MM.1S (cell line): ENCODE data around the gene TESK2.

Experiments used
- DNase-seq: peaks from one replicate; pipeline ENCODE4 v3.0.0-alpha.2; 2015
- H2AFZ ChIP-seq: fragments of 300-600 bp; sonication (generic); 2 replicates; pipeline ENCODE4 v1.6.0; 2016; ENCODE audit warnings: antibody characterized with exemption, low read length
- H3F3A ChIP-seq: fragments of 300-600 bp; sonication (generic); 2 replicates; pipeline ENCODE4 v1.6.1; 2016; ENCODE audit warnings: mild to moderate bottlenecking, antibody characterized with exemption, low read length, moderate library complexity, mixed read lengths; ENCODE audit not compliant: insufficient read depth
- H3K27ac ChIP-seq: fragments of 300-600 bp; sonication (generic); 2 replicates; pipeline ENCODE4 v1.5.1; 2016; ENCODE audit warnings: mild to moderate bottlenecking, low read length
- H3K27me3 ChIP-seq: fragments of 300-600 bp; sonication (generic); replicated peaks from 2 replicates; pipeline ENCODE4 v1.6.0; 2016; ENCODE audit warnings: low read length; ENCODE audit not compliant: insufficient read depth
- H3K36me3 ChIP-seq: fragments of 300-600 bp; sonication (generic); replicated peaks from 2 replicates; pipeline ENCODE4 v1.6.1; 2016; ENCODE audit warnings: mild to moderate bottlenecking, low read length, mixed read lengths; ENCODE audit not compliant: insufficient read depth
- H3K4me1 ChIP-seq: fragments of 300-600 bp; sonication (generic); 2 replicates; pipeline ENCODE4 v1.6.1; 2016; ENCODE audit warnings: low read length, mixed read lengths
- H3K4me2 ChIP-seq: fragments of 300-600 bp; sonication (generic); 2 replicates; pipeline ENCODE4 v1.6.0; 2016; ENCODE audit warnings: low read depth, low read length
- H3K4me3 ChIP-seq: fragments of 300-600 bp; sonication (generic); 2 replicates; pipeline ENCODE4 v1.5.1; 2016; ENCODE audit warnings: low read length, mixed read lengths
- H3K79me2 ChIP-seq: fragments of 300-600 bp; sonication (generic); 2 replicates; pipeline ENCODE4 v1.6.1; 2016; ENCODE audit warnings: mixed run types, low read length, mixed read lengths
- H3K9ac ChIP-seq: fragments of 300-600 bp; sonication (generic); 2 replicates; pipeline ENCODE4 v1.6.1; 2016; ENCODE audit warnings: low read length, mixed read lengths
- H3K9me2 ChIP-seq: fragments of 300-600 bp; sonication (generic); replicated peaks from 2 replicates; pipeline ENCODE4 v1.6.1; 2016; ENCODE audit warnings: mild to moderate bottlenecking, low read length, mixed read lengths; ENCODE audit not compliant: insufficient read depth
- H3K9me3 ChIP-seq: fragments of 300-600 bp; sonication (generic); replicated peaks from 2 replicates; pipeline ENCODE4 v1.6.1; 2016; ENCODE audit warnings: mild to moderate bottlenecking, low read length, mixed read lengths; ENCODE audit not compliant: insufficient read depth
- H4K20me1 ChIP-seq: fragments of 300-600 bp; sonication (generic); 2 replicates; pipeline ENCODE4 v1.6.1; 2016; ENCODE audit warnings: mild to moderate bottlenecking, low read length, moderate library complexity, mixed read lengths; ENCODE audit not compliant: insufficient read depth
- EZH2 ChIP-seq: fragments of 300-600 bp; sonication (generic); optimal IDR thresholded peaks from 2 replicates; pipeline ENCODE3; 2017; ENCODE audit warnings: low read depth, mild to moderate bottlenecking, antibody characterized with exemption, low read length, mixed read lengths
- EZH2phosphoT487 ChIP-seq: fragments of 300-600 bp; sonication (generic); IDR thresholded peaks from 2 replicates; pipeline ENCODE4 v1.6.1; 2018; ENCODE audit warnings: antibody characterized with exemption, low read length
- TF ChIP-seq, protein P1 (sequence below): fragments of 300-600 bp; sonication (generic); IDR thresholded peaks from 2 replicates; pipeline ENCODE4 v1.5.1; 2016; ENCODE audit warnings: antibody characterized with exemption, low read length, mixed read lengths

The TESK2 gene

DNA sequence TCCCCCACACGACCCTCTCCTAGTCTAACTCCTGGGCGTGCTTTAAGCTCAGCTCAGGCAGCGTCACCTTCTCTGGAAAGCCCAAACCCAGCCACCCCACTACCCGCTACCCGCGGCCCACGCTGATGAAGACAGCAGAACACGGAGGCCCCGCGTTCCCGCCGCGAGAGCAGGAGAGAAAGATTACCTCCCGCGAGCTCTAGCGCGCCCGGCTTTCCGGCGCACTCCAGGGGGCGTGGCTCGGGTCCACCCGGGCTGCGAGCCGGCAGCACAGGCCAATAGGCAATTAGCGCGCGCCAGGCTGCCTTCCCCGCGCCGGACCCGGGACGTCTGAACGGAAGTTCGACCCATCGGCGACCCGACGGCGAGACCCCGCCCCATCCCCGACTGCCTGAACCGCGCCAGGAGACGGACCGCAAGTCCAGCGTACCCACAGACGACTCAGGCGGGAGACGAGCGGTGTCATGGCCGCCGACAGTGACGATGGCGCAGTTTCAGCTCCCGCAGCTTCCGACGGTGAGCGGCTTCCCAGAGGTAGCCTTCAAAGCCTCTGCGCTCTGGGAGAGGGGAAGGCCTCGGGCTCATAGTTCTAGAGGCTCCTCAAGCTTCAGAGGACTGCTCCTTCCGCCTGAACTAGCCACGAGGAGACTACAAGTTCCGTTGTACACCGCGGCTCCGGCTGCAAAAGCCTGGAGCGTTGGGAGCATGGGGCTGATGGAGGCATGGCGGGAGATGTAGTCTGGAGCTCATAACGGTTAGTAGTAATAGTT lies 151.0 kb downstream of the TESK2 start, which contains the start of the genes MUTYH and TOE1:
TSS of gene MUTYH (minus strand) at position 652 of the 770 bp plus-strand sequence. CDS start 5,935 bp downstream, outside the sequence.
TSS of gene TOE1 (plus strand) at position 382 of the 770 bp plus-strand sequence. CDS start at position 465, 83 bp downstream.
- H3K4me3 ChIP-seq, result peak within 1 kb of the TSS; percentile 84
- H3K9me3 ChIP-seq, result no peaks in the 10 kb centered on the region
- peaks cover 15% of the 10 kb centered on the region for H3K36me3 ChIP-seq
- peak; percentile 97 for DNase-seq
- TF ChIP-seq EZH2phosphoT487 (no peak), EZH2 (no peak)
- TF ChIP-seq, protein P1, sequence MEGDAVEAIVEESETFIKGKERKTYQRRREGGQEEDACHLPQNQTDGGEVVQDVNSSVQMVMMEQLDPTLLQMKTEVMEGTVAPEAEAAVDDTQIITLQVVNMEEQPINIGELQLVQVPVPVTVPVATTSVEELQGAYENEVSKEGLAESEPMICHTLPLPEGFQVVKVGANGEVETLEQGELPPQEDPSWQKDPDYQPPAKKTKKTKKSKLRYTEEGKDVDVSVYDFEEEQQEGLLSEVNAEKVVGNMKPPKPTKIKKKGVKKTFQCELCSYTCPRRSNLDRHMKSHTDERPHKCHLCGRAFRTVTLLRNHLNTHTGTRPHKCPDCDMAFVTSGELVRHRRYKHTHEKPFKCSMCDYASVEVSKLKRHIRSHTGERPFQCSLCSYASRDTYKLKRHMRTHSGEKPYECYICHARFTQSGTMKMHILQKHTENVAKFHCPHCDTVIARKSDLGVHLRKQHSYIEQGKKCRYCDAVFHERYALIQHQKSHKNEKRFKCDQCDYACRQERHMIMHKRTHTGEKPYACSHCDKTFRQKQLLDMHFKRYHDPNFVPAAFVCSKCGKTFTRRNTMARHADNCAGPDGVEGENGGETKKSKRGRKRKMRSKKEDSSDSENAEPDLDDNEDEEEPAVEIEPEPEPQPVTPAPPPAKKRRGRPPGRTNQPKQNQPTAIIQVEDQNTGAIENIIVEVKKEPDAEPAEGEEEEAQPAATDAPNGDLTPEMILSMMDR, result no peak
- no peaks in the 10 kb centered on the region for H4K20me1 ChIP-seq
- H3K9ac ChIP-seq, result peak within 1 kb of the TSS; percentile 97
- no peaks in the 10 kb centered on the region for H3K27me3 ChIP-seq
- H3K4me1 ChIP-seq, result peaks cover 5% of the 10 kb centered on the region; the same call in 1 of the 2 replicates
- peak within 1 kb of the TSS; percentile 97 for H3K27ac ChIP-seq
- no peaks in the 10 kb centered on the region for H3K9me2 ChIP-seq
- H3K79me2 ChIP-seq, result peaks cover 39% of the 10 kb centered on the region
- H3F3A ChIP-seq, result peaks cover 23% of the 10 kb centered on the region
- peak within 1 kb of the TSS; percentile 89 for H2AFZ ChIP-seq
- H3K4me2 ChIP-seq, result peak within 1 kb of the TSS; percentile 93

DNA sequence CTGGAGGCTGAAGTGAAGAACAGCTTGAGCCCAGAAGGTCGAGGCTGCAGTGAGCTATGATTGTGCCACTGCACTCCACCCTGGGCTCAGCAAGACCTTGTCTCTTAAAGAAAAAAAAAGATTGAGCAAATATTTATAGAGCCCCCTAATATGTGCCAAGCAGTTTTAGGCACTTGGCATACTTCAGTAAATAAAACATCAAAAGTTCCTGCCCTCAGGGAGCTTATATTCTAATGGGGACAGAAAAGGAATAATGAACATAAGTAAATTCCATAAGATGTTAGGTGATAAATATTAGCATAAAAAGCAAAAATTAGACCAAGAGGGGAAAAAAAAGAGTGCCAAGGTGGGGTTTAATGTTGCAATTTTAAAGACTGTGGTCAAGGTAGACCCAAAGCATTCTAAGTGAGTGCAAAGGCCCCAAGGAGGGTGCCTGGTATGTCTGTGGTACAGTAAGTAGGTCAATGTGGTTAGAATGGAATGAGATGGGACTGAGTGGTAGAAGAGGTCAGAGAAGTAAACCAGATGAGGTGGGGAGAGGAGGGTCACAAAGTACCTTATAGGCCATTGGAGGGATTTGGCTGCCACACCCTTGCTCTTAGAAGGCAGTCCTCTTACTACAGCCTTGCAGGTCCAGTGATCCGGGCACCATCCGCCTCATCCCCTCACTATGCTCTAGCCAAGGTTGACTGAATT lies 153.2 kb downstream of the TESK2 start:
- H3K4me2 ChIP-seq, result no peak overlapping the region
- H3K4me1 ChIP-seq, result peaks cover 5% of the 10 kb centered on the region; the same call in 1 of the 2 replicates
- peaks cover 30% of the 10 kb centered on the region for H3K79me2 ChIP-seq
- no peak overlapping the region for H3K27ac ChIP-seq
- DNase-seq, result no peak
- no peak overlapping the region for H2AFZ ChIP-seq
- H3K9me3 ChIP-seq, result no peaks in the 10 kb centered on the region
- no peaks in the 10 kb centered on the region for H3K27me3 ChIP-seq
- TF ChIP-seq EZH2 (no peak), EZH2phosphoT487 (no peak)
- TF ChIP-seq, protein P1, result no peak
- H3K4me3 ChIP-seq, result no peak overlapping the region
- H3K9ac ChIP-seq, result no peak overlapping the region
- H3K9me2 ChIP-seq, result no peaks in the 10 kb centered on the region
- peaks cover 23% of the 10 kb centered on the region for H3F3A ChIP-seq
- no peaks in the 10 kb centered on the region for H4K20me1 ChIP-seq
- peaks cover 10% of the 10 kb centered on the region for H3K36me3 ChIP-seq

DNA sequence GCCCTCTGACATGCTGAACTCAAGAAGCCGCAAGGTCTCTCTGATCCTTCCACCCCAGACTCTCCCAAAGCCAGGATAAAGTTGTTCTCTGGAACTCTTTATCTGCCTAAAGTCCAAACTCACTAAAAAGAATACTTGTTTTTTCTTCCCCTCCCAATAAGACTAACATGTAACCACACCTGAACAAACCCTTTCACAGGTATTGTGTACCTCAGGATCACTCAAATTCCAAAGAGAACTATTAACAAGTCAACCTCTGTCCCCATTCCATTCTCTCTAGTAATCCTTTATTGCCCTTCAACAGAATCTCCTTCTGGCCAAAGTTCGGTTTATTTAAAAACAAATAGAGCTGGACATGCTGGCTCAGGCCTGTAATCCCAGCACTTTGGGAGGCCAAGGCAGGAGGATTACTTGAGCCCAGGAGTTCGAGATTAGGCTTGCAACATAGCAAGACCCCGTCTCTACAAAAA lies 155.1 kb downstream of the TESK2 start:
- TF ChIP-seq EZH2phosphoT487 (no peak), EZH2 (no peak)
- TF ChIP-seq, protein P1, result no peak
- Histone ChIP-seq H3K36me3 (no peaks in the 10 kb centered on the region), H3K79me2 (peaks cover 12% of the 10 kb centered on the region), H3K4me3 (no peak overlapping the region), H4K20me1 (no peaks in the 10 kb centered on the region), H3F3A (peaks cover 22% of the 10 kb centered on the region), H3K9ac (no peak overlapping the region), H3K9me2 (no peaks in the 10 kb centered on the region), H3K27me3 (no peaks in the 10 kb centered on the region), H3K27ac (no peak overlapping the region), H3K9me3 (no peaks in the 10 kb centered on the region), H3K4me1 (no peaks in the 10 kb centered on the region; the same call in 1 of the 2 replicates), H2AFZ (no peak overlapping the region), H3K4me2 (no peak overlapping the region)
- DNase-seq, result no peak
